SIG-M5 treated with dmso at 0.1 percent for 504 hours (cell line): ENCODE results near the gene FOLR1.

ENCODE experiments used
- DNase-seq: peaks from one replicate; lab custom pipeline; 2025; ENCODE audit not compliant: unreplicated experiment; lab: John Stamatoyannopoulos, UW

The FOLR1 gene

GRCh38 chr11:72222907-72223614, 31.1 kb downstream of the FOLR1 start:
- DNase-seq, result peak; percentile 95

GRCh38 chr11:72223615-72224563, 31.9 kb downstream of the FOLR1 start:
- DNase-seq, result peak; percentile 64

- DNase-seq, result no peak
Observed at GRCh38 chr11:72224564-72225410, 32.8 kb downstream of the FOLR1 start, which contains the start of gene INPPL1. TSS of gene INPPL1 (plus strand) at chr11:72224767. CDS start at chr11:72224985, 218 bp downstream.

- DNase-seq, result no peak
Observed at GRCh38 chr11:72225411-72225951, 33.5 kb downstream of the FOLR1 start.

GRCh38 chr11:72226701-72227100, 34.8 kb downstream of the FOLR1 start:
- DNase-seq, result no peak

- DNase-seq, result no peak
Observed at GRCh38 chr11:72227316-72228228, 35.6 kb downstream of the FOLR1 start.

GRCh38 chr11:72228229-72228843, 36.4 kb downstream of the FOLR1 start:
- no peak for DNase-seq

GRCh38 chr11:72228844-72229231, 36.9 kb downstream of the FOLR1 start:
- DNase-seq, result no peak

- DNase-seq, result no peak
Observed at GRCh38 chr11:72229336-72229924, 37.5 kb downstream of the FOLR1 start.

GRCh38 chr11:72229925-72230763, 38.2 kb downstream of the FOLR1 start:
- DNase-seq, result no peak

GRCh38 chr11:72230764-72231365, 38.9 kb downstream of the FOLR1 start:
- DNase-seq, result no peak

- no peak for DNase-seq
Observed at GRCh38 chr11:72231396-72232259, 39.7 kb downstream of the FOLR1 start.

GRCh38 chr11:72232260-72233055, 40.5 kb downstream of the FOLR1 start:
- no peak for DNase-seq

- no peak for DNase-seq
Observed at GRCh38 chr11:72233056-72233772, 41.3 kb downstream of the FOLR1 start.

GRCh38 chr11:72233773-72234513, 42.0 kb downstream of the FOLR1 start:
- DNase-seq, result no peak
